ENCODE data around the gene CDKL2. TPM values are rescaled to one million over a fixed set of nuclear protein-coding genes. Genes with fewer than 3 reads are reported as not detected.

The CDKL2 gene
- total RNA-seq, 6 experiments from 2014 or later: 0.05 TPM; not detected in 5

GRCh38 chr4:75673959-75674328 lies 43.6 kb upstream of the CDKL2 start:
- peaks cover 0 to 15% (median 0%) of the 10 kb centered on the region in 4 donors for H3K4me1 ChIP-seq
- peak overlapping the region; percentile 86 to 93 (median 92) for H3K27ac ChIP-seq
- no peak for ATAC-seq
- no peak for TF ChIP-seq POLR2A (IDR thresholded peaks at IDR 0.05)
- no peak for TF ChIP-seq CTCF (IDR thresholded peaks at IDR 0.05)
- WGBS (ENCODE audit: insufficient coverage, low coverage, low lambda C conversion rate, missing lambda C conversion rate): 42% methylated on average over 5 of the region's 5 CpGs
- peak overlapping the region; percentile 81 to 88 (median 85) for H3K4me3 ChIP-seq
- no peaks in the 10 kb centered on the region for H3K9me3 ChIP-seq
- intact Hi-C loops (cut with DNase I): no loop called here
- DNase-seq: no peak
- H3K36me3 ChIP-seq: no peaks in the 10 kb centered on the region
- H3K27me3 ChIP-seq: no peaks in the 10 kb centered on the region

GRCh38 chr4:75673027-75673958 lies 43.0 kb upstream of the CDKL2 start, which contains the start of gene G3BP2:
TSS of gene G3BP2 (minus strand) at chr4:75673411. CDS start at chr4:75662025, 11,386 bp downstream.
- H3K4me1 ChIP-seq: peaks cover 0 to 15% (median 0%) of the 10 kb centered on the region in 4 donors
- peak; percentile 97 to 99 (median 98) for ATAC-seq
- TF ChIP-seq CTCF (IDR thresholded peaks at IDR 0.05) (no peak), POLR2A (IDR thresholded peaks at IDR 0.05) (peak; percentile 94)
- no peaks in the 10 kb centered on the region for H3K27me3 ChIP-seq
- intact Hi-C loops (cut with DNase I): no loop called here
- peak within 1 kb of the TSS; percentile 81 to 88 (median 85) for H3K4me3 ChIP-seq
- peak within 1 kb of the TSS; percentile 86 to 93 (median 92) for H3K27ac ChIP-seq
- H3K36me3 ChIP-seq: no peaks in the 10 kb centered on the region
- H3K9me3 ChIP-seq: no peaks in the 10 kb centered on the region
- DNase-seq: peak; percentile 99
- under 1% methylated on average over 41 of the region's 83 CpGs for WGBS (ENCODE audit: insufficient coverage, low coverage, low lambda C conversion rate, missing lambda C conversion rate)

- TF ChIP-seq POLR2A (IDR thresholded peaks at IDR 0.05): no peak
- TF ChIP-seq CTCF (IDR thresholded peaks at IDR 0.05): no peak
- ATAC-seq: peak; percentile 39 to 55 (median 42)
- no peaks in the 10 kb centered on the region for H3K27me3 ChIP-seq
- no peaks in the 10 kb centered on the region for H3K9me3 ChIP-seq
- peak; percentile 78 to 81 (median 78) for DNase-seq
- no peaks in the 10 kb centered on the region for H3K36me3 ChIP-seq
- peak overlapping the region; percentile 81 to 88 (median 85) for H3K4me3 ChIP-seq
- peak overlapping the region; percentile 85 to 93 (median 92) for H3K27ac ChIP-seq
- peaks cover 0 to 15% (median 0%) of the 10 kb centered on the region in 4 donors for H3K4me1 ChIP-seq
- intact Hi-C loops (cut with DNase I): no loop called here
- 1% methylated on average over 26 of the region's 44 CpGs for WGBS (ENCODE audit: insufficient coverage, low coverage, low lambda C conversion rate, missing lambda C conversion rate)
These were observed 42.2 kb upstream of the CDKL2 start for GRCh38 chr4:75672461-75673026.

- 8% methylated on average over 10 of the region's 10 CpGs for WGBS (ENCODE audit: insufficient coverage, low coverage, low lambda C conversion rate, missing lambda C conversion rate)
- no peaks in the 10 kb centered on the region for H3K27me3 ChIP-seq
- H3K9me3 ChIP-seq: no peaks in the 10 kb centered on the region
- DNase-seq (no peak), ATAC-seq (no peak)
- peaks cover 0 to 15% (median 0%) of the 10 kb centered on the region in 4 donors for H3K4me1 ChIP-seq
- no peak for TF ChIP-seq POLR2A (IDR thresholded peaks at IDR 0.05)
- no peak for TF ChIP-seq CTCF (IDR thresholded peaks at IDR 0.05)
- H3K4me3 ChIP-seq: peak overlapping the region; percentile 81 to 88 (median 85)
- H3K27ac ChIP-seq: peak overlapping the region; percentile 85 to 93 (median 92)
- no peaks in the 10 kb centered on the region for H3K36me3 ChIP-seq
- intact Hi-C loops (cut with DNase I): no loop called here
These were observed 41.6 kb upstream of the CDKL2 start for GRCh38 chr4:75671802-75672421.

Data from right lobe of liver (tissue), 6 donors.